HG03521 (cell line): ENCODE measurements around the gene NAAA.
"Not testable (repeated sequence)": the region's sequence is repeated elsewhere in the genome, so short reads cannot be mapped to it uniquely, and the experiment has no call there.

Source experiments
- ATAC-seq: cut with Tn5 transposase; IDR thresholded peaks from one replicate; pipeline ENCODE4 v1.9.1; 2021; ENCODE audit warnings: mild to moderate bottlenecking, moderate library complexity; ENCODE audit not compliant: unreplicated experiment

NAAA gene

GRCh38 chr4:75940692-75941253, at the start of gene NAAA:
NAAA (minus strand) TSS chr4:75941013; CDS start chr4:75940949, 64 bp downstream.
- ATAC-seq = peak; percentile 78

- ATAC-seq = no peak
These were observed 49.2 kb upstream of the NAAA start for GRCh38 chr4:75989846-75990528.

GRCh38 chr4:75985116-75985515, 44.3 kb upstream of the NAAA start:
- no peak for ATAC-seq

GRCh38 chr4:75980576-75980975, 39.8 kb upstream of the NAAA start:
- ATAC-seq = no peak

GRCh38 chr4:75976177-75976576, 35.4 kb upstream of the NAAA start:
- no peak for ATAC-seq

GRCh38 chr4:75973766-75974165, 33.0 kb upstream of the NAAA start:
- ATAC-seq = no peak

- ATAC-seq = no peak
These were observed 27.3 kb upstream of the NAAA start for GRCh38 chr4:75968084-75968483.

GRCh38 chr4:75963558-75963957, 22.7 kb upstream of the NAAA start:
- ATAC-seq = no peak

GRCh38 chr4:75962072-75962471, 21.3 kb upstream of the NAAA start:
- ATAC-seq = not testable (repeated sequence)

- not testable (repeated sequence) for ATAC-seq
These were observed 17.7 kb upstream of the NAAA start for GRCh38 chr4:75958546-75958945.

GRCh38 chr4:75954811-75955210, 14.0 kb upstream of the NAAA start:
- ATAC-seq = not testable (repeated sequence)

- no peak for ATAC-seq
These were observed 12.7 kb upstream of the NAAA start for GRCh38 chr4:75953509-75953908.

- ATAC-seq = no peak
These were observed 9.5 kb upstream of the NAAA start for GRCh38 chr4:75950213-75950815.

GRCh38 chr4:75948822-75949444, 8.1 kb upstream of the NAAA start:
- no peak for ATAC-seq

- ATAC-seq = peak; percentile 47
These were observed 722 bp downstream of the NAAA start for GRCh38 chr4:75939890-75940691.

- no peak for ATAC-seq
These were observed 5.2 kb downstream of the NAAA start for GRCh38 chr4:75935628-75936027.

- no peak for ATAC-seq
These were observed 10.7 kb downstream of the NAAA start for GRCh38 chr4:75930152-75930551.

- ATAC-seq = not testable (repeated sequence)
These were observed 15.9 kb downstream of the NAAA start for GRCh38 chr4:75924916-75925315.

GRCh38 chr4:75924309-75924827, 16.4 kb downstream of the NAAA start:
- ATAC-seq = no peak

GRCh38 chr4:75922588-75922987, 18.2 kb downstream of the NAAA start:
- no peak for ATAC-seq

- no peak for ATAC-seq
These were observed 18.9 kb downstream of the NAAA start for GRCh38 chr4:75921910-75922309.
